Measurements from ENCODE around the gene RHOH. TPM values are rescaled to one million over a fixed set of nuclear protein-coding genes. Genes with fewer than 3 reads are reported as not detected.

Gene RHOH
- total RNA-seq, 1 donor from 2014 or later, result 0.54 TPM

DNA sequence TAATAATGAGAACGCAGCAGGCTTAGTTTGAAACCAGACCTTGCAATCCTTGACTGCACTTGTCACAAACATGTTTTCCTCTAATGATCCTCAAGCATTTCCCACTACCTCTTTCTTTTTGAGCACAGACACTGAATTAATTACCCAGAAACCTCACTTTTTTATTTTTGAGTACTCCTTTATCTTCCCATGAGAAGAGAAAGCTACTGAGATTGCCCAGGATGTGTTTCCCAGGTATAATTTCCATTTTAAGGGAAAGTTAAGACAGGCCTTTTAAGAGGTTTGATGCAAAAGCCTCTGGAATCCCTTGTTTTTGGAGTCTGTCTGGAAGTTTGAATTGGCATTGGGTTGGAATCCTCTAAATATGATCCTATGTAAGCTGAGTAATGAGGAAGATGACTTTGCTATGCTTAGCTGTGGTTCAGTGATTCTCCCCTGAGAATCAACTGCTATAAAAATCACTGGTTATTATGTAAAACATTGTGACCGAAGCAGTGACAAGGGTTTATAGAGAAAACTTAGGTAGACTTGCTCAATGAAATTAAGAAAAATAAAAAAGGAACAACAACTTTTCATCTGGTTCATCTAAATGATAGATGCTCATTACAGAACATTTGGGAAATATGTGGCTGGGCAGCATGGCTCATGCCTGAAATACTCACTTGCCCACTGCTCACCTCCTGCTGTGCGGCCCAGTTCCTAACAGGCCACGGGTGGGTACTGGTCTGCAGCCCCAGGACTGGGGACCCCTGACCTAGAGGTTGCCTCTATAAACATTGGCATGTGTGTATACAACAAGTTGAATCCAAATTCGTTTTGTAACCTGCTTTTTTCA lies 10.8 kb upstream of the RHOH start:
- no peak for DNase-seq (ENCODE audit: missing footprints)
- ATAC-seq, result no peak
- intact Hi-C loops (cut with DNase I), result no loop called here

DNA sequence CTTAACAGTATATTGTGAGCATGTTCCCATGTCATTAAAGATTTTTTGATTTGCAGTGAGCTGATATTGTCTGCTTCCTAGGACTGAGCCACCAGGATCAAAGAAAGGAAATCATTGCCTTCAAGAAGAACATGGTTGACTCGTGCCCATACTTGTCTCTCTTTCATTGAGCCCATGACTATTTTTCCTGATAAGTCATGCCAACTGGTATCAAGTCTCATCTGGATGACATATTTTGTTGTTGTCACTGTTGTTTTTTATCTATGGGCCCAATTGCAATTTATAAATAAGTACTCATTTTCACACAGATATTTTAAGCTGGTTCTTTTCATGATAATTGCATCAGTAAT lies 10.2 kb upstream of the RHOH start:
- ATAC-seq (no peak), DNase-seq (ENCODE audit: missing footprints) (no peak)
- intact Hi-C loops (cut with DNase I), result no loop called here

DNA sequence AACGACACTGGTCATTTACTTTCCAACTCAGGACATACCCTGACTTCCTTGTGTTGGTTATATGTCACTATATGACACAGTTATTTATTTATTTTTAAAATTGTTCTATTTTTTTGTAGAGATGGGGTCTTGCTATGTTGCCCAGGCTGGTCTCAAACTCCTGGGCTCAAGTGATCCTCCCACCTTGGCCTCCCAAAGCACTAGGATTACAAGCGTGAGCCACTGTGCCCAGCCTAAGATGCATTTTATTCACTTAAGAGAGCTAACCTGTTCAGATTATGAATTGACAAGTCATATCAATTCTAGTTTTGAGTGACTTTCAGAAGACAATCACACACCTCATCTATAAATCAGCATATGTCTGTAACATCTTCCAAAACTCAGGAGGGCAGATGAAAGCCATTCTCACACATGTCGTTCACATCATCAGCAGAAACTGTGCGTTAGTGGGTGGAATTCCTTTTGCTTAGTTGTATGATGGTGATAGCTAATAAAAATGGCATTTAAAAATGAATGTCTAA lies 9.4 kb upstream of the RHOH start:
- intact Hi-C loops (cut with DNase I), result no loop called here
- no peak for DNase-seq (ENCODE audit: missing footprints)
- ATAC-seq, result no peak

DNA sequence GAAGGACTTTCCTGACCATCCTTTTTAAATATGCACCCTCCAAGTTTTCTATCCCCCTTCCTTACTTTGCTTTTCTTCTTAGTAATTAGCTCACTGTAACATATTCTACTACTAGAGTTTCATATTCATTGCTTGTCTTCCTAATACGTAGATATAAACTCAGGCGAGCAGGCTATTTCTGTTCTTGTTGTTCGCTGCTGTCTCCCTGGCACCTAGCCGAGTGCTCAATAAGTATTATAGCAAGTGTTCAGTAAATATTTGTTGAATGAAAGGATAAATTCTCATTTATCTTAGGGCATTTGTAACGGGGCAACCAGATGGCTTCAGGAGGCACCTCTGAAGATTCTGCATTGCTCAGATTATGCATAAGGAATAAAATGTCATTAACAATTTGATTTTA lies 6.8 kb upstream of the RHOH start:
- ATAC-seq (no peak), DNase-seq (ENCODE audit: missing footprints) (no peak)
- intact Hi-C loops (cut with DNase I), result no loop called here

DNA sequence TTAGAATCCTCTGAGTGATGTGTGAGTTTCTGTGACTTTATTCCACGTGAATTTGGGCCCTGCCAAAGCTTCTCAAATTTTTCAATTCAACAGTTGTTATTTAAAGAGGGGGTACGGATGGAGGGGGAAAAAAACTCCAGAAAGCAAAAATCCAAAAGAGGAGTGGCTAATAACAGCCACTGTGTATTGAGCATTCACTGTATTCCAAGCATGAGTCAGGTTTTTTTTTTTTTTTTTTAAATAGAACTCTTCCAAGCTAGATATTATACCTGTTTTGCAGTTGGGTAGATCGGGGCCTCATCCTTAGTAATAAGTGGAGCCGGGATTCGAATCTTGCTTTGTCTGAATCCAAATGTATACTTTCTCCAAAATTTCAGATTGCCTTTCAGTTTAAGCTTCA lies 6.4 kb upstream of the RHOH start:
- intact Hi-C loops (cut with DNase I), result no loop called here
- no peak for DNase-seq (ENCODE audit: missing footprints)
- ATAC-seq, result no peak

DNA sequence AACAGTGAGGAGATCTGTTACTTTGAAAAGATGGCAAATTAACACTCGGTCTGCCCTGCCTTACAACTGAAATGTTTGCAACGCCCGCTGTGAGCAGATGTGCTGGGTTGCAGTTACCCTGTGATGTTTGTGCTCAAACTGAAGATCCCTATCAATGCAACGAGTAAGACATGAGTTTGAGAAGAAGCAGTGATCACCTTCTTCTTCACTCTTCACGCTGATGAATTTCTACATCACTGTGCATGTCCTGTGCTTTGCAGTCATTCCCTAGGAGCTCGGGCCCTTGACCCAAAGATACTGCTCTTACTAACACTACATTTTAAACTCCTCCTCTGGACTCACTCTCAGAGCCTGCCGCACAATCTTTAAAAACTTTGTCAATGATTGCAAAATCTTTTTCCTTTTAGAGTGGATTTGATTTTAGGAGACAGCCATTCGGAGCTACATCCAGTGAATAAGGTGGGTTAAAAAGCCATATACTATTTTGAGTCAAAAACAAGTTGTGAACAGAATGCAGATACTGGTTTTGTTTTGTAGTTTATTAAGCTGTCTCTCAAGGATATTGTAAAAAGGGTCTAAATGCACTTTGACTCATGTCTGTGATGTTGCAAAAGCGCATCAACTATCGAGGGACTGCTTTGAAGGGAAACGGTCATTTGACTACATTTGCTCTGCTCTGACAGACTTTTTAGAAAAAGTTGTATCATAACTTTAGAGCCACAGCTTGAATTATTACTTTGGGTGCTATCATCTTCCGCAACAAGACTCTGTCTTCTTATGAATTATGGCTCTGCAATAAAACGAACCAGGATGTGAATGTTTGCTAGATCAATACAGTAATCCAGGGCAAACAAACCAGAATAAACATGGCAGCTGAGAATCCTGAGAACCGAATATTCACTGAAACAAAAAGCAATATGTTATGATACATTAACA lies 5.7 kb upstream of the RHOH start:
- ATAC-seq, result no peak
- intact Hi-C loops (cut with DNase I), result no loop called here
- DNase-seq (ENCODE audit: missing footprints), result no peak

DNA sequence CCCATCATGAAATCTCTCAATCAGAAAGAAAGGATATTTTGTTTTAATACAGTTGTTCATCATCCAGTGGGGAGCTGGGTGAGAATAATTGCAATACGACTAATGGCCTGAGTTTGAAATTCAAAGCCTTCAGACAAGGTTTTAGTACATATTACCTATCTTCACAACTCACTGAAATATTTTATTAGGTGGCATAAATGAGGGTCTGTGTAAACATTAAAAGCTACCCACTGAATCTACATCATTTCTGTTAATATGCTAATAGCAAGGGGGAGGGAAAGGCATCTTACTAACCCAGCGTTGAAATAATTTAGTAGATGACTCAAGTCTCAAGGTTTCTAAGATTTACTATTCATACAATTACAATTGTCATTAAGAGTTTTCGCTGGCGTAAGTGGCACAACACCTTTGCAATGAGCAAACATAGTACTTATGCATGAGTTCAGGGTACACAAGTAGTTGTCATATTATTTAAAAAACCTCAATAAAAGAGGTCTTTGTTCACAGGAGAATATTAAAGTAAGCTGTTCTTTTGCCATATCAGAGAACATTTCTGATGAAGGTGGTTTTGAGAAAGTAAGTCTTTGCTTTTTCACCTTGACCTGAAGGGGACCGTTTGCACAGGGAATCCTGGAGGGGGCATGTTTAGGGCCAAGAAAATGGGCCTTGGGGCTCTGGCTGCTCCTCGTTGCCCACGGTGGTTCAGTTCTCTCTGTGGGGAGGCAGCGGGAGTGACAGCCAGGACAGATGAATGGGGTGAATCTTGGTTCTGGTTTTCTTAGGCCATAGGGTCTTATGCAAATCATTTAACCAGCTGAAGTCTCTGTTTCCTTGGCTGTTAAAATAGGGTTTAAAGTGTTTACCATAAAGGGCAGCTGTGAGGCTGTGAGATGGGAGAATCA lies 4.5 kb upstream of the RHOH start:
- no peak for DNase-seq (ENCODE audit: missing footprints)
- intact Hi-C loops (cut with DNase I), result no loop called here
- ATAC-seq, result no peak

DNA sequence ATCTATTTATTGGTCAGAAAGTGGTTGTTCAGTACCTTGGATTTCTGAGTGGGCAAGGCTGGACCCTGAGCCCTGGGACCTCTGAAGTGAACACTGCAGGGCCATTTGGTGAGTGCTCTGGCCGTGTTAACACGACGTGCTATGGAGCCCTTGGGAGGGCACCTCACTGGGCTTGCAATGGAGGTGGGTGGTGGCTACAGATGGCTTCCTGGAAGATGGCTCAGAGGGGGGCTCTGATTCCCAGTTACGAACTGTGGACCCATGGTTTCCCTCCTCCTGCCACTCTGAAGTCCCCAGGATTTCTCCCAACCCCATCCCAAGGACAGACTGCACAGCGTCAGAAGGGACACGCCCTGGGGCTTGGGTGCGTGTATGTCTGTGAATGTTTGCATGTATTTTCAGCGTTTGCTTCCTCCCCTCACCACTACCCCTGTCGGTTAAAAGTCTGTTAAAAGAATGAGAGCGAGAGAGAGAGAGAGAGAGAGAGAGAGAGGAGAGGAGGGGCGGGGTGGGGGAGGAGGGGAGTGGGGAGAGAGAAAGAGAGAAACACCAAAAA lies 3.7 kb upstream of the RHOH start:
- intact Hi-C loops (cut with DNase I), result no loop called here
- ATAC-seq (no peak), DNase-seq (ENCODE audit: missing footprints) (no peak)

DNA sequence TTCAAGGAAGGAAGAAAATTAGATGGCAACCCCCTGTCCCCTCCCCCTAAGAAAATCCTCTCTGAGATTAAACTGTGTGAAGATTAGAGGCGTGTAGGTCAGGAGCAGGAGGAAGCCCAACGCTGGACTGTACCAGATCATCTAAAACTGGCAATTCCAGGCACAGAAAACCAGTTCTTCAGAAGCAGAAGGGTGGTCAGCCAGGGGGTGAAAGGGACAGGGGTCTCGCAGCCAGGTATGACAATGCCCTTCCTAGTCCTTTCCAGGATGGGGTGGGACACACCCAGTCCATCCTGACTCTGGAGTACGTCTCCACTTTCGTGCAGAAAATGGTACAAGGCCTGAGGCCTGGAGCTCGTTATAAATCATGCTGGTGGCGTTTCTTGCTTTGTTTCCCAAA lies 3.3 kb upstream of the RHOH start:
- DNase-seq (ENCODE audit: missing footprints), result no peak
- intact Hi-C loops (cut with DNase I), result no loop called here

DNA sequence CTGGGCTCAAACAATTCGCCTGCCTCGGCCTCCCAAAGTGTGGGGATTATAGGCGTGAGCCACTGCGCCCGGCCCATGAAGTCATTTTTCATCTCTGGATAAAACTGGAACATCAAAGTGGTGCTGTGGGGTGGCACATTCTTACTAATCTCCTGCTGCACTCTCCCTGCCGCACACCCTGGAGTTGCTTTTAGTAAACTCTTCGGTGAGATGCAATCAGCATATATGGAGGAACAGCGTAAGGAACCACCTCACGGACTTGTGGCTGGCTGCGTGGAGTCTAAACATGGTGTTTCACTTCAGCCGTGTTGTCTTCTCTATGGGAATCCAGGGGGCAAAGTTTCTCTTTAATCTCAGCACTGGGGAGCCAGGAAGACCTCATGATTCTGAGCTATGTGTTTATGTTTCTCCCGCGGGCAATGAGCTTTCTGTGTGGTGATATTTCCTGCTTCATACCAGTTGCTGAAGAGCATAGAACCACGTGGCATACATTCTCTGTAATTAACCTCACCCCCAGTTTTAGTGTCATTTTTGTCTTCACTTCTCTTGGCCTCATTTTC lies 2.1 kb upstream of the RHOH start:
- ATAC-seq, result no peak
- intact Hi-C loops (cut with DNase I), result no loop called here
- DNase-seq (ENCODE audit: missing footprints), result no peak

More for the DNA sequence above, 3.3 kb upstream of the RHOH start:
- ATAC-seq, result no peak

DNA sequence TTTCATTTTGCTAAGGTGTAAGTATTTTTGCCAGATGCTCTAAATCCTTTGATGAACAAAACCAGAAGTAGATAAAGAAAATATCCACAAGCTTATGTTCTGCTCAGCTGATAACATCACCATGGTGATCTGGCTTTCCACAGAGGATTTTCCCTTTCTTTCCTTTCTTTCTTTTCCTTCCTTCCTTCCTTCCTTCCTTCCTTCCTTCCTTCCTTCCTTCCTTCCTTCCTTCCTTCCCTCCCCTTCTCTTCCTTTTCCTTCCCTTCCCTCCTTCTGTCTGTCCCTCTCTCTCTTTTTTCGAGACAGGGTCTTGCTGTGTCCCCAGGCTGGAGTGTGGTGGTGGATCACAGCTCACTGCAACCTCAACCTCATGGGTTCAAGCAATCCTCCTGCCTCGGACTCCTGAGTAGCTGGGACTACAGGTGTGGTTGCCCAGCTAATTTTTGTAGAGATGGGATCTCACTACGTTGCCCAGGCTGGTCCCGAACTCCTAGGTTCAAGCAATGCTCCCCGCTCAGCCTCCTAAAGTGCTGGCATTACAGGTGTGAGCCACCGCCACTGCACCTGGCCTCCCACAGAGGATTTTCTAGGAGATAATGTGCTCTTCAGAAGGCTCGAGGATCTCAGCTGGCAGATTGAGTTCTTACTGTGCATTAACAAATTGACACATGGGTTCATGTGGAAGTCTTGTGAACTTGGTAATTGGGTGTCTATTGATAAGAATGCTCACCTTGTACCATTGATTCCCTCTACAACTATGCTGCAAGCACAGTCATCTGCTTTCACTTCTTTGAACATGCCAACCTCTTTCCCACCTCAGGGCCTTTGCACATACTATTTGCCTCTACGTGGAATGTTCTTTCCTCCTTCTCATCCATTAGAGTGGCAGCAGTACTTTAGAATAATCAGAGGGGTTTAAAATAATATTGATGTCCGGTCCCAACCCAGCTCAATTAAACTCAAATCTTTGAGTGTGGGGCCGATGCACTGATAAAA lies 1.4 kb upstream of the RHOH start:
- DNase-seq (ENCODE audit: missing footprints) (no peak), ATAC-seq (no peak)
- intact Hi-C loops (cut with DNase I), result no loop called here

DNA sequence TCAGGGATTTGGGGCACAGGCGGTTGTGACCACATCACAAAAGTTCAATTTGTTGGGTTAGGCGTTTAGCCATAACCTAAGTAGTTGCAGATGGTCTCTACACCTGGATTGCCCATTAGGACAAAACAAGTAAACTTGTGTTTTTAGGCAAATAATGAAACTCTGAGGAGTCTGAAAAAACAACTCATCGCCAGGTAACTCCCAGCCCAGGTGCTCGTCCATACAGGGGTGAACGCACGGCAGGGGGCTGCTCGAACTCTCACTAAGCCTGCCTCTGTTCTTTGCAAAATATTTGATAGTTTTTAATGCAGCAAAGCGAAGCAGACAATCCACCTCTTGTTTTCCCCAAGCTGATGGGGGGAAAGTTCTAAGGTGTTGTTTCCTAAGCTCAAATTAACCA lies 559 bp upstream of the RHOH start:
- DNase-seq (ENCODE audit: missing footprints) (no peak), ATAC-seq (no peak)
- intact Hi-C loops (cut with DNase I), result no loop called here

DNA sequence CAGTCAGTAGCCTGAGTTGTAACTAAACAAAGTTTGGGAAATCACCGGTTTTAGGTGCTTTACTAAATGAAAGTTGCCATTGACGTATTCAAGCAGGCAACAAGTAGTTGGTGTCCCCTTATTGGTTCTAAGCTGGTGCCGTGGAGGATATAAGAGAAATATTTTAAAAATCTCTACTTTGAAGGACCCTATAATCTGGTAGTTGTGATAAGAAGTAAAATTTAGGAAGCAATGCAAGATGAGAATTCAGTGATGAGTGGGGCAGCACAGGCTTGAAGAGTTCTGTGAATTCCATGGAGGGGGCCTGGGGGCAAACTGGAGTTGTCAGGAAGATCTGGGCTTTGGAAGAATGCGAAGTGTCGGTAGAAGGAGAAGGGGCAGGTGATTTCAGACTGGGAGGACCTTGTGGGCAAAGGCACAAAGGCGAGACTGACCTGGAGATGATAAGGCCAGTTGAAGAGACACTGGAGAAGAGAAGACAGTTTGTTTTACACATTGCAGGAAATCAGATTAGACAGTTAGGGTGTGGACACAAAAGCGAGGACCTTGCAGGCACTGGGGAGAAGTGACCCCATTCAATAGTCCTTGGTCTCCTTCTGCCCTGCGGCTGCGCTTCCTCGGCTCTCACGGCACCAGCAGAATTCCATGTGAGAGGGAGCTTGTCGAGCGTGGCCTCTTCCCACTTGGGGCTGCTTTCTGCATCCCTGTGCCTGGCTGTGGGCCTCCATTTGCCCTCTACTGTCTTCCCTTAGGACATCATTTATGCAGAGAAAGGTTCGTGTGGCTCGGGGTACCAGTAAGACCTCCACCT lies 1.3 kb downstream of the RHOH start:
- ATAC-seq (no peak), DNase-seq (ENCODE audit: missing footprints) (peak; percentile 64)
- intact Hi-C loops (cut with DNase I), result no loop called here

DNA sequence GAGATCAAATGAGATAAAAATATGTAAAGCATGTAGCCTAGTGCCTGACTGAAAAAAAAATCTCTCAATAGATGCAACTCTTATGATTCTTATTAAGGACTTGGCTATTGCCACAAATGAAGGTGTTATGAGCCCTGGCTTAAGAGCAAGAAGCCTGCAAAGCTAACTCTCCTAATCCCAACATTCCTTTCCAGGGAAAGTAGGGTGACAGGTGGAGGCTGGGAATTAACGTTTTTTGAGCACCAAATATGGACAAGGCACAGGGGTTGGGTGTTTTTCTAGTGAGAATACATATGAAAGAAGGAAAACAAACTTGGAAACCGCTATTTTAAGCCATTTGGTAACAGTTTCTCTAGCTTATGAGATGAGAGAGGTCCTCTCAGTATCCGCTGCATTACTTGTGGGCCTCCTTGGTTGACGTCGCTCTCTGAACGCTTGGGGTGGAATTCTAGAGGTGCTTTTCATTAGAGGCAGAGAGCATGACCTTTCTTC lies 2.4 kb downstream of the RHOH start:
- DNase-seq (ENCODE audit: missing footprints), result no peak
- intact Hi-C loops (cut with DNase I), result no loop called here
- ATAC-seq, result no peak

DNA sequence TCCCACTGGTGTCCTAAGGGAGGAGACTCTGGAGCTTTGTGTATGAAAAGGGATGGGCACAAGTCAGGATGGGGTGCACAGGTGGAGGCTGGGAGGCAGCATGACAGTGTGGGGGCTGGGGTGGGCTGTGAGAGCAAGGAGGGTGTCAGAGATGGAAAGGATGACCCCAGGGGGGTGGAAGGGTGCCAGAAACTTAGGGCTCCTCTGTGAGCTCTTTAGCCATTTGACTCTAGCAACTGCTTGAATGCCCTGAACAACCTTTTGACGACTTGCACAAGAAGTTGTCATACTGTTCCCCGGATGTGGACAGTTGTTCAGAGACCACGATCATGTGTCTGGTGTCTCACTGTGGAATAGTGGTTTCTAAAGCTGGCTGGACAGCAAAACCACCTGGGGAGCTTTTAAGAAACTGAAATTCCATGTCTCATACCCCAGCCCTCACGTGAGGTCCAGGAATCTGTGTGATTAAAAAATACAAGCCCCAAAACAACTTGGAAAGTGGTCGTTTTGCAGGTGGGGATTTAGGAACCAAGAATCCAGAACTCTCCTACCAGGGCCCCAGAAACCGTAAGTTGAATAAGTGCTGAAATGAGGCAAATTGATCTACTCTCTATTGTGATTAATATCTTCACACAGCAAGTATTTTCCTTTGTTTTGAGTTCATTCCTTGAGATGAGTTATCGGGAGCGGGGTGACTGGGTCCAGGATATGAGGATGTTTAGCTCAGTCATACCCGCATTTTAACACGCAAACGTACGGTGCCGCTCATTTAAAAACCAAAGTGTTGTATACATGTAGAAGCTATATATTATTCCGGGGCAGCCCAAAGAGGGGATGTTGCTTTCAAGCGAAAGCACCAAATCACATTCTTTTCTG lies 3.4 kb downstream of the RHOH start:
- DNase-seq (ENCODE audit: missing footprints), result peak; percentile 59
- intact Hi-C loops (cut with DNase I), result no loop called here
- no peak for ATAC-seq
